ENCODE data around the gene PDZD8. TPM values are rescaled to one million over a fixed set of nuclear protein-coding genes. Genes with fewer than 3 reads are reported as not detected.

PDZD8 gene
- 10 to 100 TPM in 7 of 8 experiments, 1 to 10 TPM in 1; 10.0 to 62.1 (median 18.3) TPM for total RNA-seq

DNA sequence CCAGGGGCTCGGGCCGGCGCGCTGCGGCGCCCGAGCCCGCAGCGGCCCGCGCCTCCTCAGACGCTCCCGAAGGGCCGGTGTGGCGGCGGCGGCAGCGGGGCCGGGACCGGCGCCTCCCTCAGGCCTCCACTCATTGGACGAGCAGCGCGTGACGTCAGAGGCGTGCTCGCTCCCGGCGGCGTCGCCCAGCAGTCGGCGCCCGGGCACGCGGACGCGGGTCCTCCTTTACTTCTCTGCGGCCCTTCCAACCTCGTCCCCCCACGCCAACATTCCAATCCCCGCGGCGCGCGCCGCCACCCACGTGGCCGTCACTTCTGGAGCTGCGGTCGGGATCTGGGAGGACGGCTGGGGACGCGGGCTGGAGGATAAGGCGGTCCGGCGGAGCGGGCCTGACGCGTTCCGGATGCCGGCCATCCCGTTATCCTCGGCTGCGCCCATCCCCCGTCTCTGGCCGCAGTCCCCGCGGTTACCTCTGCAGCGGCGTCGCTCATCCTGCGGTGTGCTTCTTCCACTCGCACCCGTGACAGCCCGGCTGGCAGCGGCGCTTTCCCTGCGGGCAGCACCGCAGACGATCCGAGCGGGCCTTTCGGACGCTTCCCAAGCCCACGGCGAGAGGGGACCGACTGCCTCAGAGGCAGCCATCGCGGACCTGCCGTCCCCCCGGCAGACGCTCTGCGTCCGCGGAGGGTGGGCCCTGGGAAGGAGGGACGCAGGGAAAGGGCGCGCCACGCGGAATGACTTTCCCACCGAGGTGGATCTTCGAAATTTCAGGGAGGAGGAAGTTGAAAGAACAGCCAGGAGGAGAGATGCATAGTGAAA lies at the start of gene PDZD8:
PDZD8 (minus strand) TSS at position 81 of the 819 bp plus-strand sequence. CDS start 213 bp downstream, outside the sequence.
- ATAC-seq (replicated peaks in 6 of 8): peak; percentile 77 to 93 (median 92)
- H3K27ac ChIP-seq: peak within 1 kb of the TSS; percentile 71 to 90
- in situ Hi-C loops (cut with MboI; ENCODE audit: low pct_unique_long_range_greater_than_20kb in 2 of 9, low sequenced_read_pairs in 9 of 9, unreplicated experiment in 9 of 9): no loop called here
- H3K4me1 ChIP-seq (replicated peaks in 1 of 2): peaks cover 13 to 18% of the 10 kb centered on the region in 2 donors
- peak within 1 kb of the TSS; percentile 53 to 94 (median 88) for H3K4me3 ChIP-seq
- 0 to 4% (median 0%) methylated on average over 1 to 20 of the region's 103 CpGs; no CpG with 5 or more reads in 6 of the 10 experiments for WGBS, 10 experiments

GRCh38 chr10:117424171-117424570 lies 48.9 kb upstream of the PDZD8 start:
- no peak for ATAC-seq (replicated peaks in 6 of 8)
- WGBS, 10 experiments: 33 to 100% (median 94%) methylated on average over 1 to 6 of the region's 6 CpGs; no CpG with 5 or more reads in 1 of the 10 experiments
- Histone ChIP-seq H3K4me3 (no peak overlapping the region), H3K27ac (no peak overlapping the region), H3K4me1 (replicated peaks in 1 of 2) (no peaks in the 10 kb centered on the region)
- in situ Hi-C loops (cut with MboI; ENCODE audit: low pct_unique_long_range_greater_than_20kb in 2 of 9, low sequenced_read_pairs in 9 of 9, unreplicated experiment in 9 of 9): no loop called here

DNA sequence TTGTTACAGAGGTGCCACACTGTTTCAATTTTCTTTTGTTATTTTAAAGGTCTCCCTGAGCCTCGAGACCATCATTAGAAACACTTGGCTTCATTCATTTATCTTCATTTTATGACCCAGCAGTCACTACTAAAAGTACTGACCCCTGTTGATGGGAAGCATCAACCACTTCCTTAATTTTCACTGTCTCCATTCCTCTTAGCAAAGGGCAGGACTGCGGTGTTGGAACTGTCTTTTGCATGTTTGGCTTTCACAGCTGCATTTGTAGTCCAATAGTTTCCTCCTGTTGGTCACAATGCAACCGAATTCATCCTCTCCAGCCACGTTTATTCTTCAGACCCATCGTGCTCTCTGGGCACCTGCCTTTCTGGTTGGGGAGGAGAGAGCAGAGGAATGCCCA lies 46.7 kb upstream of the PDZD8 start:
- Histone ChIP-seq H3K4me1 (replicated peaks in 1 of 2) (no peaks in the 10 kb centered on the region), H3K27ac (no peak overlapping the region), H3K4me3 (no peak overlapping the region)
- ATAC-seq (replicated peaks in 6 of 8): no peak
- 20 to 88% (median 75%) methylated on average over 1 to 5 of the region's 5 CpGs; no CpG with 5 or more reads in 1 of the 10 experiments for WGBS, 10 experiments
- in situ Hi-C loops (cut with MboI; ENCODE audit: low pct_unique_long_range_greater_than_20kb in 2 of 9, low sequenced_read_pairs in 9 of 9, unreplicated experiment in 9 of 9): no loop called here

DNA sequence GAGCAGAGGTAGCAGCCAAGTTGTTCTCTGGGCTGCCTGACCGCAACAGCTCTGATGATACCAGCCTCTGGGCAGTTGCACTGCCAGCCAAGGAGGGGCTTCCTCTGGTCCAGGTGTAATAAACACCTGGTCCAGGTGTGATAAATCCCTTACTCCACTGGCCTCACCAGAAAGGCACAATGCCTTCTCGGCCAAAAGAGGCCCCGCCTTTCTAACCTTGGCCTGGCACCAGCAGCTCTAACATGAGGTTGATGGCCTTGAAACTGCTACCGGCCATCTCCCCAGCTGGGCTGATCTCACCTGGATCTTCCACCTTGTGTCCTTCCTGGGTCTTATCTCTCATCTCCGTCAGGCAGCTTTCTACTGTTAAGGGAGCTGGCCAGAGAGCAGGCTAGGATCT lies 45.5 kb upstream of the PDZD8 start:
- WGBS, 10 experiments: 83 to 100% (median 95%) methylated on average over 1 to 3 of the region's 5 CpGs; no CpG with 5 or more reads in 4 of the 10 experiments
- Histone ChIP-seq H3K27ac (no peak overlapping the region), H3K4me3 (no peak overlapping the region), H3K4me1 (replicated peaks in 1 of 2) (no peaks in the 10 kb centered on the region)
- in situ Hi-C loops (cut with MboI; ENCODE audit: low pct_unique_long_range_greater_than_20kb in 2 of 9, low sequenced_read_pairs in 9 of 9, unreplicated experiment in 9 of 9): no loop called here
- ATAC-seq (replicated peaks in 6 of 8): no peak

DNA sequence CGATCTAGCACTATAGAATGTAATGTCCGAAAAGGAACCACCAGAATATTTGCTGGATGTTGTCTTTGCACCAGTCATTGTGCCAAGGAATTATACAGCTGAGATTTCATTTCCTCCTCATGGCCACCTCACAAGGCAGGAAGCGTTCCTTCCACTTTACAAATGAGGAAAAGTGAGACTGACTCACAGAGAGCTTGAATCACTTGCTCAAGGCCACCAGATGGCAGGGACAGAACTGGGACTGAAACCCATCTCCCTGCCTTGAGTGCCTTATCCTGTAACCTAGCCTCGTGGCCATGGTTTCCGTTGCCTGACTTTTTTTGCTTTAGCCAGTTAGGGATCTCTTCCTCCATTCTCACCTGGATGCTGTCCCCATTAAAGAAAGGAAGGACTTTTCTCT lies 44.7 kb upstream of the PDZD8 start:
- in situ Hi-C loops (cut with MboI; ENCODE audit: low pct_unique_long_range_greater_than_20kb in 2 of 9, low sequenced_read_pairs in 9 of 9, unreplicated experiment in 9 of 9): no loop called here
- WGBS, 10 experiments: 0 to 100% (median 97%) methylated on average over 1 to 5 of the region's 5 CpGs; no CpG with 5 or more reads in 2 of the 10 experiments
- H3K4me1 ChIP-seq (replicated peaks in 1 of 2): no peaks in the 10 kb centered on the region
- no peak for ATAC-seq (replicated peaks in 6 of 8)
- H3K4me3 ChIP-seq: no peak overlapping the region
- H3K27ac ChIP-seq: no peak overlapping the region

GRCh38 chr10:117419159-117419558 lies 43.9 kb upstream of the PDZD8 start:
- ATAC-seq (replicated peaks in 6 of 8): no peak

GRCh38 chr10:117418121-117418520 lies 42.9 kb upstream of the PDZD8 start:
- no peak overlapping the region for H3K27ac ChIP-seq
- WGBS, 10 experiments: 68 to 94% (median 82%) methylated on average over 2 to 4 of the region's 4 CpGs; no CpG with 5 or more reads in 4 of the 10 experiments

More at GRCh38 chr10:117419159-117419558, 43.9 kb upstream of the PDZD8 start:
- in situ Hi-C loops (cut with MboI; ENCODE audit: low pct_unique_long_range_greater_than_20kb in 2 of 9, low sequenced_read_pairs in 9 of 9, unreplicated experiment in 9 of 9): no loop called here
- no peaks in the 10 kb centered on the region for H3K4me1 ChIP-seq (replicated peaks in 1 of 2)
- WGBS, 10 experiments: 50 to 100% (median 73%) methylated on average over 1 to 2 of the region's 2 CpGs; no CpG with 5 or more reads in 3 of the 10 experiments
- H3K27ac ChIP-seq: no peak overlapping the region
- no peak overlapping the region for H3K4me3 ChIP-seq

DNA sequence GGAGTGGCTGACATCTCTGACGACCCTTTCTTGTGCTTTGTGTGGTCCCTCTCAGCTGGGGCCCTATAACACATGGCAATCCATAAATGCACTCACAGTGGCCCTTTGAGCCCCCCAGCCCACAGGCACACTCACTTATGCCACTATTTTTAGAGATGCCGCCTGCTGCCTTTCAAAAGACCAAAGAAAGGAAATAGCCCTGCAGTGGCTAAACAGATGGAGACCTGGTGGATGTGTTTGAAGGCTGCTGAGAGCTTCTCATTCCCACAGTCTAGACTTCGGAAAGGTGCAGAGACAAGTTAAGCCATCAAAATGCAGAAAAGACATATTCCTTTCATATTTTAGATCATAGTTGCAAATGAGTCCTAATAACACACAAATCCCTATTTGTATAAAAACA lies 42.0 kb upstream of the PDZD8 start:
- no peak for ATAC-seq (replicated peaks in 6 of 8)
- Histone ChIP-seq H3K4me3 (no peak overlapping the region), H3K27ac (no peak overlapping the region), H3K4me1 (replicated peaks in 1 of 2) (no peaks in the 10 kb centered on the region)
- in situ Hi-C loops (cut with MboI; ENCODE audit: low pct_unique_long_range_greater_than_20kb in 2 of 9, low sequenced_read_pairs in 9 of 9, unreplicated experiment in 9 of 9): no loop called here
- 60 to 100% (median 85%) methylated on average over 1 to 2 of the region's 3 CpGs; no CpG with 5 or more reads in 4 of the 10 experiments for WGBS, 10 experiments

More at GRCh38 chr10:117418121-117418520, 42.9 kb upstream of the PDZD8 start:
- in situ Hi-C loops (cut with MboI; ENCODE audit: low pct_unique_long_range_greater_than_20kb in 2 of 9, low sequenced_read_pairs in 9 of 9, unreplicated experiment in 9 of 9): no loop called here
- ATAC-seq (replicated peaks in 6 of 8): no peak
- no peak overlapping the region for H3K4me3 ChIP-seq
- no peaks in the 10 kb centered on the region for H3K4me1 ChIP-seq (replicated peaks in 1 of 2)

DNA sequence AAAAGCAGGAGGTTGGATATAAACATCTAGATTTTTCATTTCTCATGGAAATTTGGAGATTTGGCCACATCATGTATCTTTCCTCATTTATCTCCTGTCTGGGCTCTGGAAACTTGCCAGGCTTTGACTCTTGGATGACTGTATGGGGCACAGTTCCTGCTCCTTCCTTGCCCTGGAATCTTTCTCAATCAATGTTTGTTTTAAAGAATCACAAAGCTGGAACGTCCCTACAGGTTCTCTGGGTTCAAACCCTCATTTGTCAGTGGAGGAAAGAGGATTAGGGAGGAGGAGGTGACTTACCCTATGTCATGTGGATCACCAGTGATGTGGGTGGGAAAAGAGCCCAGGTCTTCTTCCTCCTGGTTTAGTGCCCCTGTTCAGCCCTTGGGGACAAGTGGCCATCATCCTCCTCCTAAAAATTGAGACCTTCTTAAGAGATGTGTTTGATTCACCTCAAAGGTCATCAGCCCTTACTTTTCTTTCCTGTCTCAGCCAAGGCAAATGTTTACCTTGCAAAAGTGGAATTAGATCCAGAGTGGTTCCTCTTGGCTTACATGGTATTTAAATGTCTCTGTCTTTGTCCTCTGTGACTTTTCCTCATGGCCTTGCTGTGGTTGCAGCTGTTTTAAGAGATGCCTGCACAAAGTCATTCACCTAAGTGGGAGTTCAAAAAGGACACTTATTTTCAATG lies 38.8 kb upstream of the PDZD8 start:
- no peak overlapping the region for H3K27ac ChIP-seq
- H3K4me1 ChIP-seq (replicated peaks in 1 of 2): no peaks in the 10 kb centered on the region
- WGBS, 10 experiments: 0 to 57% (median 38%) methylated on average over 1 of the region's 1 CpG; no CpG with 5 or more reads in 2 of the 10 experiments
- ATAC-seq (replicated peaks in 6 of 8): no peak
- in situ Hi-C loops (cut with MboI; ENCODE audit: low pct_unique_long_range_greater_than_20kb in 2 of 9, low sequenced_read_pairs in 9 of 9, unreplicated experiment in 9 of 9): no loop called here
- no peak overlapping the region for H3K4me3 ChIP-seq

DNA sequence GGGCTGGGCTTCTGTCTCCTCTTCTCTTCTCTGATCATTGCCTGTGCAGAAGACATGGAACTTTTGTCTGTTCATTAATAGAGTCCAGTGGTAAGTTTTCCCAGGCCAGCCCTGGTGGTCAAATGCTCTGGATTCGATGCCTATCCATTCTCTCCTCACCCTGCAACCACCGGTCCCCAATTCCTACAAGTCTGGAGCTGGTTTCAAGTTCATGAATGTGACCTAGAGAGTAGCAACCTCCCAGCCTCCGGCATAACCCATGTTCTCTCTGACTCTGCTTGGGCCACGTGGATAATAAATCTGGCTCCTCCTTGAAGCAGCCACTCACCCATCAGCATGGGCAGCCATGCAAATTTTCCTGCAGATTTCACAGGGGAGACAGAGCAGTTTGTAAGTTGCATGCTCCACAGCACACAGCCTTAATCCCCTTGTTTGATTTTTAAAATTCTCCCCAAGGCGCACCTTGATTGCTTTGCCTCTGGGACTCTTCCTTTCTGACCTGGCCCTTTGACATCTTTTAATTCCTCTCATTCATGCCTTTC lies 37.3 kb upstream of the PDZD8 start:
- Histone ChIP-seq H3K4me1 (replicated peaks in 1 of 2) (no peaks in the 10 kb centered on the region), H3K4me3 (no peak overlapping the region), H3K27ac (no peak overlapping the region)
- ATAC-seq (replicated peaks in 6 of 8): peak in 3 of 8 experiments; percentile 20 to 34 (median 23)
- in situ Hi-C loops (cut with MboI; ENCODE audit: low pct_unique_long_range_greater_than_20kb in 2 of 9, low sequenced_read_pairs in 9 of 9, unreplicated experiment in 9 of 9): no loop called here
- 40 to 100% (median 67%) methylated on average over 1 to 5 of the region's 5 CpGs; no CpG with 5 or more reads in 1 of the 10 experiments for WGBS, 10 experiments

DNA sequence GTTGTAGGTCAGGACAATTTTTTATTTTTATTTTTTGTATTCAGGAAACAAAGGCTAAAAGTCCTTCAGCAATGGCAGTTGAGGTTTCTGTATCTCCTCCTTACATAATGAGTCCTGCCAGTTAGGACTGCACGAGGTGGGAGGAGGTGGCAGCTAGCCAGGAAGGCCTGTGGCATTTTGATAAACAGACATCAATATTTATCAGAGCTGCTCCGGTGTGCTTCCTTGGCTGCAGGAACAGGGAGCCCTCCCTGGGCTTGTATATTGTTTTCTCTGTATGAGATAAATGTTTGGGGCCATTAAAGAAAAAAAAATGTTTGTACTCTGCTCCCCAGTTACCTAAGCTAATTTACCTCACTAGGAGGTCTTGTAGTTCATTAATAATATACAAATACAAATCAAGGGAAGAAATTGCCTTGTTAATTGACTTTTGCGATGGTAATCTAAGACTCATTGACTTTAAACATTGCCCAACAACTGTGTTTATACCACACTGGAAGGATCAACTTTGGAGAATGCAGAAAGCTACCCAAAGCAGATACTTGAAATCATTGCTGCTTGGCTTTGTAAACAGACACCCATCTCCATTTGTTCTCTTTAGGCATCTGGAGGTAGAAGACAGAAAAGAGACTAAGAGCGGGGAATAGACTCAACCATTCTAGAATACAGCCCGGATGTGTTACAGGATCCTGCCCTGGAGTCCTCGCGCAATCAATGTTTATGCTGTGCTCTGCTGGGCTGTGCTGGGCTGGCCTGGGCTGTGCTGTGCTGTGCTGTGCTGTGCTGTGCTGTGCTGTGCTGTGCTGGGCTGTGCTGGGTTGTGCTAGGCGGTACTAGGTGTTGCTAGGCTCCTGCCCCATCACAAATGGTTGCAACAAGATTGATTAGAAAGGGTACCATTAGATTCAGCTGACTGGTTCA lies 36.5 kb upstream of the PDZD8 start:
- 20 to 100% (median 85%) methylated on average over 1 to 8 of the region's 8 CpGs; no CpG with 5 or more reads in 1 of the 10 experiments for WGBS, 10 experiments
- no peaks in the 10 kb centered on the region for H3K4me1 ChIP-seq (replicated peaks in 1 of 2)
- peak in 1 of 8 experiments; percentile 50 for ATAC-seq (replicated peaks in 6 of 8)
- H3K27ac ChIP-seq: no peak overlapping the region
- in situ Hi-C loops (cut with MboI; ENCODE audit: low pct_unique_long_range_greater_than_20kb in 2 of 9, low sequenced_read_pairs in 9 of 9, unreplicated experiment in 9 of 9): no loop called here
- H3K4me3 ChIP-seq: no peak overlapping the region

DNA sequence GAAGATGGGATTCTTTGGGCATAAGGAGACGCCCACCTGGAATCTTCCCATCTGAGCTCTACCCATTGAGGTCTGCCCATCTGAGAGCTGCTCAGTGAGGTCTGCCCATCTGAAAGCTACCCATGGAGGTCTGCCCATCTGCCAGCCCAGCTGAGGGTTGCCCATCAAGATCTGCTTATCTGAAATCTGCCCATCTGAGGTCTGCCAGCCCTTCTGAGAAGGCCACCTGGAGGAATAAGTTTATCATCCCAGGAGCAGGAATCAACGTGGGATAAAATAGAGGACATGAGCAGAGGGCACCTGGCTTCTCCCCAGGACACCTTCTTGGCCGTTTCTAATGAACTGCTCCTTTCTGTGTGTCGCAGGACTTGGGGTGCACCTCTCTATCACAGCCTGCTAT lies 35.3 kb upstream of the PDZD8 start:
- no peaks in the 10 kb centered on the region for H3K4me1 ChIP-seq (replicated peaks in 1 of 2)
- no peak for ATAC-seq (replicated peaks in 6 of 8)
- H3K27ac ChIP-seq: no peak overlapping the region
- H3K4me3 ChIP-seq: no peak overlapping the region
- in situ Hi-C loops (cut with MboI; ENCODE audit: low pct_unique_long_range_greater_than_20kb in 2 of 9, low sequenced_read_pairs in 9 of 9, unreplicated experiment in 9 of 9): no loop called here
- 0 to 83% (median 57%) methylated on average over 1 to 3 of the region's 4 CpGs; no CpG with 5 or more reads in 4 of the 10 experiments for WGBS, 10 experiments

Measured in motor neuron (in vitro differentiated cells).